ENCODE results near the gene SDHAF3. TPM values are rescaled to one million over a fixed set of nuclear protein-coding genes. Genes with fewer than 3 reads are reported as not detected.

The SDHAF3 gene
- total RNA-seq, 2 experiments from 2014 or later: 3.2 to 5.0 TPM

- H3K27me3 ChIP-seq (ENCODE audit: control insufficient read depth in 1 of 2, insufficient read depth in 2 of 2, low read length in 2 of 2): no peaks in the 10 kb centered on the region
- Mint-ChIP-seq H3K4me3 (no peak overlapping the region), H3K4me1 (ENCODE audit: low read depth) (peaks cover 12% of the 10 kb centered on the region), H3K27ac (no peak overlapping the region), H3K9me3 (peaks cover 2% of the 10 kb centered on the region), H3K27me3 (no peaks in the 10 kb centered on the region), H3K36me3 (ENCODE audit: low read depth) (peaks cover 57% of the 10 kb centered on the region)
- ATAC-seq (ENCODE audit: poor library complexity) (no peak), DNase-seq (no peak)
- ChIA-PET CTCF (no interaction called here), POLR2A (no interaction called here)
- H3K36me3 ChIP-seq (ENCODE audit: insufficient read depth, low read length): peaks cover 5% of the 10 kb centered on the region
- H3K27ac ChIP-seq (ENCODE audit: low read depth in 1 of 2, low read length in 2 of 2): no peak overlapping the region
- intact Hi-C loops (cut with DNase I, micrococcal nuclease): no loop called here
- TF ChIP-seq CTCF (IDR thresholded peaks at IDR 0.05): no peak
- H3K4me3 ChIP-seq (ENCODE audit: low read length): no peak overlapping the region
- no peaks in the 10 kb centered on the region for H3K9me3 ChIP-seq (ENCODE audit: control insufficient read depth in 1 of 2, insufficient read depth in 1 of 2, low read length in 2 of 2)
- no peaks in the 10 kb centered on the region for H3K4me1 ChIP-seq (ENCODE audit: insufficient read depth, low read length)
Measured at GRCh38 chr7:97167176-97167575, 49.7 kb downstream of the SDHAF3 start.

- no peaks in the 10 kb centered on the region for H3K27me3 ChIP-seq (ENCODE audit: control insufficient read depth in 1 of 2, insufficient read depth in 2 of 2, low read length in 2 of 2)
- peaks cover 5% of the 10 kb centered on the region for H3K36me3 ChIP-seq (ENCODE audit: insufficient read depth, low read length)
- H3K9me3 ChIP-seq (ENCODE audit: control insufficient read depth in 1 of 2, insufficient read depth in 1 of 2, low read length in 2 of 2): no peaks in the 10 kb centered on the region
- Mint-ChIP-seq H3K27ac (no peak overlapping the region), H3K4me1 (ENCODE audit: low read depth) (peaks cover 7% of the 10 kb centered on the region), H3K9me3 (peaks cover 2% of the 10 kb centered on the region), H3K27me3 (no peaks in the 10 kb centered on the region), H3K36me3 (ENCODE audit: low read depth) (peaks cover 51% of the 10 kb centered on the region), H3K4me3 (no peak overlapping the region)
- ATAC-seq (ENCODE audit: poor library complexity): no peak
- H3K4me1 ChIP-seq (ENCODE audit: insufficient read depth, low read length): no peaks in the 10 kb centered on the region
- no peak overlapping the region for H3K4me3 ChIP-seq (ENCODE audit: low read length)
- CTCF ChIA-PET: no interaction called here
- TF ChIP-seq CTCF (IDR thresholded peaks at IDR 0.05): no peak
- no peak for DNase-seq
- POLR2A ChIA-PET: no interaction called here
- intact Hi-C loops (cut with DNase I, micrococcal nuclease): no loop called here
- H3K27ac ChIP-seq (ENCODE audit: low read depth in 1 of 2, low read length in 2 of 2): no peak overlapping the region
Measured at GRCh38 chr7:97167749-97168148, 50.3 kb downstream of the SDHAF3 start.

GRCh38 chr7:97174303-97174702 lies 56.8 kb downstream of the SDHAF3 start:
- Mint-ChIP-seq H3K36me3 (ENCODE audit: low read depth) (peaks cover 6% of the 10 kb centered on the region), H3K27me3 (no peaks in the 10 kb centered on the region), H3K9me3 (no peaks in the 10 kb centered on the region), H3K27ac (no peak overlapping the region), H3K4me3 (no peak overlapping the region), H3K4me1 (ENCODE audit: low read depth) (no peaks in the 10 kb centered on the region)
- H3K9me3 ChIP-seq (ENCODE audit: control insufficient read depth in 1 of 2, insufficient read depth in 1 of 2, low read length in 2 of 2): no peaks in the 10 kb centered on the region
- intact Hi-C loops (cut with DNase I, micrococcal nuclease): no loop called here
- H3K4me1 ChIP-seq (ENCODE audit: insufficient read depth, low read length): no peaks in the 10 kb centered on the region
- H3K27me3 ChIP-seq (ENCODE audit: control insufficient read depth in 1 of 2, insufficient read depth in 2 of 2, low read length in 2 of 2): no peaks in the 10 kb centered on the region
- no peak for TF ChIP-seq CTCF (IDR thresholded peaks at IDR 0.05)
- no peak for DNase-seq
- no peak overlapping the region for H3K27ac ChIP-seq (ENCODE audit: low read depth in 1 of 2, low read length in 2 of 2)
- ChIA-PET CTCF (no interaction called here), POLR2A (no interaction called here)
- ATAC-seq (ENCODE audit: poor library complexity): no peak
- no peak overlapping the region for H3K4me3 ChIP-seq (ENCODE audit: low read length)
- H3K36me3 ChIP-seq (ENCODE audit: insufficient read depth, low read length): no peaks in the 10 kb centered on the region

All from CD4-positive, alpha-beta T cell (primary cell).